ENCODE measurements around the gene PPDPF. TPM values are rescaled to one million over a fixed set of nuclear protein-coding genes. Genes with fewer than 3 reads are reported as not detected.

The PPDPF gene
- total RNA-seq, 1 experiment from 2014 or later: 148 TPM

- Histone ChIP-seq H3K27me3 (replicated peaks; ENCODE audit: insufficient read depth, low read depth, low read length, poor library complexity) (peaks cover 40% of the 10 kb centered on the region), H3K36me3 (ENCODE audit: insufficient read depth, low read length, poor library complexity, severe bottlenecking) (no peaks in the 10 kb centered on the region), H3K27ac (ENCODE audit: low read depth, low read length, poor library complexity, severe bottlenecking) (no peak overlapping the region), H3K9me3 (ENCODE audit: low read depth, low read length, poor library complexity, severe bottlenecking) (no peaks in the 10 kb centered on the region), H3K4me1 (ENCODE audit: insufficient read depth, low read length, poor library complexity, severe bottlenecking) (no peaks in the 10 kb centered on the region), H3K4me3 (ENCODE audit: low read depth, low read length, poor library complexity, severe bottlenecking) (no peak overlapping the region)
- DNase-seq (ENCODE audit: low spot score): no peak
- CTCF ChIA-PET: no interaction called here
- intact Hi-C loops (cut with micrococcal nuclease; ENCODE audit: unreplicated experiment): no loop called here
- TF ChIP-seq CTCF (conservative IDR thresholded peaks at IDR 0.05; ENCODE audit: low read depth, low read length) (no peak), EZH2 (IDR thresholded peaks at IDR 0.05; ENCODE audit: borderline replicate concordance, low read depth, low read length, poor library complexity, severe bottlenecking) (no peak)
- POLR2A ChIA-PET (ENCODE audit: low non-redundant PET): no interaction called here
- no TSS peak for BruUV-seq (replicated peaks)
Measured at GRCh38 chr20:63543131-63543530, 22.6 kb downstream of the PPDPF start.

- BruUV-seq (replicated peaks): no TSS peak
- H3K27me3 ChIP-seq (replicated peaks; ENCODE audit: insufficient read depth, low read depth, low read length, poor library complexity): peaks cover 46% of the 10 kb centered on the region
- DNase-seq (ENCODE audit: low spot score): no peak
- no peaks in the 10 kb centered on the region for H3K4me1 ChIP-seq (ENCODE audit: insufficient read depth, low read length, poor library complexity, severe bottlenecking)
- intact Hi-C loops (cut with micrococcal nuclease; ENCODE audit: unreplicated experiment): no loop called here
- H3K4me3 ChIP-seq (ENCODE audit: low read depth, low read length, poor library complexity, severe bottlenecking): no peak overlapping the region
- no peaks in the 10 kb centered on the region for H3K36me3 ChIP-seq (ENCODE audit: insufficient read depth, low read length, poor library complexity, severe bottlenecking)
- CTCF ChIA-PET: no interaction called here
- H3K9me3 ChIP-seq (ENCODE audit: low read depth, low read length, poor library complexity, severe bottlenecking): no peaks in the 10 kb centered on the region
- no peak overlapping the region for H3K27ac ChIP-seq (ENCODE audit: low read depth, low read length, poor library complexity, severe bottlenecking)
- no peak for TF ChIP-seq CTCF (conservative IDR thresholded peaks at IDR 0.05; ENCODE audit: low read depth, low read length)
- TF ChIP-seq EZH2 (IDR thresholded peaks at IDR 0.05; ENCODE audit: borderline replicate concordance, low read depth, low read length, poor library complexity, severe bottlenecking): no peak
- POLR2A ChIA-PET (ENCODE audit: low non-redundant PET): no interaction called here
Measured at GRCh38 chr20:63543733-63544132, 23.2 kb downstream of the PPDPF start.

- Histone ChIP-seq H3K4me3 (ENCODE audit: low read depth, low read length, poor library complexity, severe bottlenecking) (no peak overlapping the region), H3K9me3 (ENCODE audit: low read depth, low read length, poor library complexity, severe bottlenecking) (no peaks in the 10 kb centered on the region), H3K27me3 (replicated peaks; ENCODE audit: insufficient read depth, low read depth, low read length, poor library complexity) (peaks cover 48% of the 10 kb centered on the region), H3K4me1 (ENCODE audit: insufficient read depth, low read length, poor library complexity, severe bottlenecking) (no peaks in the 10 kb centered on the region), H3K27ac (ENCODE audit: low read depth, low read length, poor library complexity, severe bottlenecking) (no peak overlapping the region), H3K36me3 (ENCODE audit: insufficient read depth, low read length, poor library complexity, severe bottlenecking) (no peaks in the 10 kb centered on the region)
- BruUV-seq (replicated peaks): no TSS peak
- POLR2A ChIA-PET (ENCODE audit: low non-redundant PET): no interaction called here
- intact Hi-C loops (cut with micrococcal nuclease; ENCODE audit: unreplicated experiment): no loop called here
- no peak for TF ChIP-seq CTCF (conservative IDR thresholded peaks at IDR 0.05; ENCODE audit: low read depth, low read length)
- TF ChIP-seq EZH2 (IDR thresholded peaks at IDR 0.05; ENCODE audit: borderline replicate concordance, low read depth, low read length, poor library complexity, severe bottlenecking): no peak
- DNase-seq (ENCODE audit: low spot score): no peak
- CTCF ChIA-PET: no interaction called here
Measured at GRCh38 chr20:63544241-63544957, 23.8 kb downstream of the PPDPF start.
